Gastroesophageal sphincter (tissue), 4 donors: Measurements from ENCODE around the gene ERRFI1. TPM values are rescaled to one million over a fixed set of nuclear protein-coding genes. Genes with fewer than 3 reads are reported as not detected.

Source experiments
- ATAC-seq: fragments of 150-250 bp; one replicate; pipeline ENCODE4 v1.9.1; 2016; ENCODE audit warnings: mild to moderate bottlenecking, moderate library complexity
- H3K27ac ChIP-seq, 4 donors: fragments of 200-600 bp; sonication (generic) in 3 of 4; 1 replicate in 3 of 4; 2 replicates in 1 of 4; pipeline ENCODE4 v1.5.1; 2016 to 2019
- H3K27me3 ChIP-seq: fragments of 200-600 bp; sonication (generic); one replicate; pipeline ENCODE4 v1.5.1; 2019
- H3K36me3 ChIP-seq, 2 donors: fragments of 200-600 bp; sonication (generic); one replicate each; pipeline ENCODE4 v1.5.1; 2019; ENCODE audit warnings: control low read depth in 1 of 2
- H3K4me1 ChIP-seq, 3 donors: fragments of 200-600 bp; sonication (generic); 1 replicate in 2 of 3; 2 replicates in 1 of 3; pipeline ENCODE4 v1.5.1; 2016 to 2019; ENCODE audit warnings: control low read depth in 2 of 3
- H3K4me3 ChIP-seq, 2 donors: fragments of 200-600 bp; sonication (generic); one replicate each; pipeline ENCODE4 v1.5.1; 2019; ENCODE audit warnings: mild to moderate bottlenecking in 1 of 2, moderate library complexity in 1 of 2
- H3K9me3 ChIP-seq, 3 donors: fragments of 200-600 bp; sonication (generic); one replicate each; pipeline ENCODE4 v1.5.1; 2017 to 2019; ENCODE audit warnings: control low read depth in 2 of 3
- CTCF ChIP-seq, 4 experiments: fragments of 200-600 bp in 2 of 4; fragments of 450-650 bp in 2 of 4; sonication (generic) in 1 of 4; IDR thresholded peaks; one replicate each; pipeline ENCODE4 v1.5.1; 2017 to 2019; ENCODE audit warnings: antibody characterized with exemption in 4 of 4, mild to moderate bottlenecking in 2 of 4, moderate library complexity in 2 of 4
- EP300 ChIP-seq: sonication (generic); formaldehyde crosslinking; IDR thresholded peaks from one replicate; pipeline ENCODE4 v1.6.1; 2017; ENCODE audit warnings: antibody characterized with exemption, mild to moderate bottlenecking
- POLR2A ChIP-seq, 2 donors: fragments of 450-650 bp; IDR thresholded peaks; one replicate each; pipeline ENCODE4 v1.6.1; 2017; ENCODE audit warnings: antibody characterized with exemption in 2 of 2, mild to moderate bottlenecking in 2 of 2, moderate library complexity in 1 of 2
- POLR2AphosphoS5 ChIP-seq: sonication (generic); formaldehyde crosslinking; IDR thresholded peaks from one replicate; pipeline ENCODE4 v1.6.1; 2017; ENCODE audit warnings: antibody characterized with exemption
- WGBS, 2 donors: methylation state at CpG; one replicate each; pipeline ENCODE4 v1.1.5; 2018; ENCODE audit warnings: low coverage in 1 of 2; 5-methylcytosine and 5-hydroxymethylcytosine counted together
- total RNA-seq, 4 donors: library from RNA; depleted of rRNA; stranded (reverse); fragments of >200 nt; gene quantifications; one replicate each; pipeline ENCODE4 v1.1.0, GENCODE V29; 2016

The ERRFI1 gene
- total RNA-seq, 4 donors from 2014 or later: 344 to 570 (median 393) TPM

- Histone ChIP-seq H3K27ac (no peak overlapping the region), H3K4me3 (no peak overlapping the region), H3K4me1 (peaks cover 0 to 34% (median 0%) of the 10 kb centered on the region in 3 donors), H3K9me3 (no peaks in the 10 kb centered on the region), H3K27me3 (no peaks in the 10 kb centered on the region), H3K36me3 (peaks cover 2 to 68% of the 10 kb centered on the region in 2 donors)
- no peak for ATAC-seq
- WGBS, 2 donors: 95 to 100% methylated on average over 2 to 5 of the region's 5 CpGs
- TF ChIP-seq EP300 (no peak), POLR2A (IDR thresholded peaks at IDR 0.05) (no peak), CTCF (IDR thresholded peaks at IDR 0.05) (no peak), POLR2AphosphoS5 (no peak)
These were observed 53.8 kb downstream of the ERRFI1 start for GRCh38 chr1:7972285-7972684.

GRCh38 chr1:7971024-7971423, 55.1 kb downstream of the ERRFI1 start:
- Histone ChIP-seq H3K36me3 (peaks cover 2 to 80% of the 10 kb centered on the region in 2 donors), H3K4me1 (peaks cover 0 to 34% (median 0%) of the 10 kb centered on the region in 3 donors), H3K27me3 (no peaks in the 10 kb centered on the region), H3K9me3 (no peaks in the 10 kb centered on the region), H3K27ac (no peak overlapping the region), H3K4me3 (no peak overlapping the region)
- no peak for ATAC-seq
- TF ChIP-seq POLR2A (IDR thresholded peaks at IDR 0.05) (no peak), CTCF (IDR thresholded peaks at IDR 0.05) (no peak), POLR2AphosphoS5 (no peak), EP300 (no peak)
- 67 to 84% methylated on average over 6 of the region's 6 CpGs for WGBS, 2 donors

- no peak for ATAC-seq
- Histone ChIP-seq H3K27me3 (no peaks in the 10 kb centered on the region), H3K27ac (no peak overlapping the region), H3K9me3 (no peaks in the 10 kb centered on the region), H3K4me3 (no peak overlapping the region), H3K36me3 (peaks cover 2 to 88% of the 10 kb centered on the region in 2 donors), H3K4me1 (peaks cover 0 to 34% (median 0%) of the 10 kb centered on the region in 3 donors)
- WGBS, 2 donors: 71 to 80% methylated on average over 2 of the region's 2 CpGs
- no peak for TF ChIP-seq POLR2A (IDR thresholded peaks at IDR 0.05)
- TF ChIP-seq CTCF (IDR thresholded peaks at IDR 0.05): no peak
- TF ChIP-seq POLR2AphosphoS5: no peak
- no peak for TF ChIP-seq EP300
These were observed 55.9 kb downstream of the ERRFI1 start for GRCh38 chr1:7970246-7970645.

- peaks cover 0 to 53% (median 5%) of the 10 kb centered on the region in 3 donors for H3K4me1 ChIP-seq
- no peaks in the 10 kb centered on the region for H3K9me3 ChIP-seq
- peaks cover 5 to 95% of the 10 kb centered on the region in 2 donors for H3K36me3 ChIP-seq
- no peak overlapping the region for H3K27ac ChIP-seq
- no peak overlapping the region for H3K4me3 ChIP-seq
- TF ChIP-seq CTCF (IDR thresholded peaks at IDR 0.05) (no peak), POLR2A (IDR thresholded peaks at IDR 0.05) (no peak), EP300 (no peak), POLR2AphosphoS5 (no peak)
- H3K27me3 ChIP-seq: no peaks in the 10 kb centered on the region
- WGBS, 2 donors: 82% methylated on average over 3 of the region's 4 CpGs
- ATAC-seq: no peak
These were observed 58.5 kb downstream of the ERRFI1 start for GRCh38 chr1:7967651-7968050.

DNA sequence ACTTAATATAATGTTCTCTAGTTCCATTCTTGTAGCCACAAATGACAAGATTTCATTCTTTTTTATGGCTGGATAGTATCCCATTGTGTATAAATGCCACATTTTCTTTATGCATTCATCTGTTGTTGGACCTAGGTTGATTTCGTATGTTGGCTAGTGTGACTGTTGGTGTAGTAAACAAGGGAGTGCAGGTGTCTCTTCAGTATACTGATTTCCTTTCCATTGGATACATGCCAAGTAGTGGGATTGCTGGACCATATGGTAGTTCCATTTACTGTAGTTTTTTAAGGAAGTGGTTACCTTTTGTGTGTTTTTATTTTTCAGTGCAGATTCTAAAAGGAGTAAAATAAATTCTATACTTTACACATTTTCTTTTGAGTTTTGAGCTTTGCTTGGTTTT, 58.9 kb downstream of the ERRFI1 start:
- H3K9me3 ChIP-seq: no peaks in the 10 kb centered on the region
- ATAC-seq: no peak
- TF ChIP-seq POLR2AphosphoS5 (no peak), EP300 (no peak), POLR2A (IDR thresholded peaks at IDR 0.05) (no peak), CTCF (IDR thresholded peaks at IDR 0.05) (no peak)

More for the DNA sequence above, 58.9 kb downstream of the ERRFI1 start:
- Histone ChIP-seq H3K27ac (no peak overlapping the region), H3K4me1 (peaks cover 0 to 58% (median 5%) of the 10 kb centered on the region in 3 donors), H3K27me3 (no peaks in the 10 kb centered on the region), H3K4me3 (no peak overlapping the region), H3K36me3 (peaks cover 5 to 91% of the 10 kb centered on the region in 2 donors)
- 13 to 50% methylated on average over 1 of the region's 1 CpG for WGBS, 2 donors
